GM04503 (cell line): ENCODE data around the gene CD19.
"Not testable (repeated sequence)": the region's sequence is repeated elsewhere in the genome, so short reads cannot be mapped to it uniquely, and the experiment has no call there.

Experiments used
- DNase-seq: peaks from one replicate; pipeline ENCODE4 v3.0.0-alpha.2; 2012; ENCODE audit warnings: low read depth

CD19 gene

DNA sequence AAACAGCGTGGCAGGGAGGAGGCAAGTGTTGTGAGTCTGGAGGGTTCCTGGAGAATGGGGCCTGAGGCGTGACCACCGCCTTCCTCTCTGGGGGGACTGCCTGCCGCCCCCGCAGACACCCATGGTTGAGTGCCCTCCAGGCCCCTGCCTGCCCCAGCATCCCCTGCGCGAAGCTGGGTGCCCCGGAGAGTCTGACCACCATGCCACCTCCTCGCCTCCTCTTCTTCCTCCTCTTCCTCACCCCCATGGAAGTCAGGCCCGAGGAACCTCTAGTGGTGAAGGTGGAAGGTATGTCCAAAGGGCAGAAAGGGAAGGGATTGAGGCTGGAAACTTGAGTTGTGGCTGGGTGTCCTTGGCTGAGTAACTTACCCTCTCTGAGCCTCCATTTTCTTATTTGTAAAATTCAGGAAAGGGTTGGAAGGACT, at the start of gene CD19:
CD19 (plus strand) TSS at position 171 of the 425 bp plus-strand sequence; CDS start at position 201, 30 bp downstream.
- DNase-seq, result no peak

DNA sequence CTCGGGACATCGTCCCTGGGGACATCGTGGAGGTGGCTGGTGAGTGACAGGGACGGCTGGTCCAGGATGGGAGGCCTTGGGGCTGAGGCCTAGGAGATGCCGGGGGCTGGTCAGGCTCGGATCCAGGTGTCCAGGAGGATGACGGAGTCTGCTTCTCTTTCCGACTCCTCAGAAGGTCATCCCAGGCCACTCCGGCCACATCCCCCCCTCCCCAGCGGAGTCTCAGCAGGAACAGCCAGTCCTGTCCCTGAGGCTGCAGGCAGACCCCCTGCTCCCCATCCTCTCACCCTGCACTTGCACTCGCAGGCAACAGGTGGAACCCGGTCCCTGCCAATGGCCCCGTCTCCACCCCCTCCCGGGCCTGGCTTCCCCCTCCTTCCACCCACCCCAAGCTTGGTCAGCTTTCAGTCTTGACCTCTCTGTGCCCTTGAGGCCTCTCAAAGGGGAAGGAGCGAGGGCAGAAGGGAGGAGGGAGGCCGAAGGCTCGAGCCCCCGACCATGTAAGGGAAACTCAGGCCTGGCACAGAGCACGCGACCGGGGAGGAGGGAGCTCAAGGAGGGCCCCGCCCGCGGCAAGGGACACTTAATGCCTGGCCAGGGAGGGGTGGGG, 49.1 kb upstream of the CD19 start:
- DNase-seq, result no peak

DNA sequence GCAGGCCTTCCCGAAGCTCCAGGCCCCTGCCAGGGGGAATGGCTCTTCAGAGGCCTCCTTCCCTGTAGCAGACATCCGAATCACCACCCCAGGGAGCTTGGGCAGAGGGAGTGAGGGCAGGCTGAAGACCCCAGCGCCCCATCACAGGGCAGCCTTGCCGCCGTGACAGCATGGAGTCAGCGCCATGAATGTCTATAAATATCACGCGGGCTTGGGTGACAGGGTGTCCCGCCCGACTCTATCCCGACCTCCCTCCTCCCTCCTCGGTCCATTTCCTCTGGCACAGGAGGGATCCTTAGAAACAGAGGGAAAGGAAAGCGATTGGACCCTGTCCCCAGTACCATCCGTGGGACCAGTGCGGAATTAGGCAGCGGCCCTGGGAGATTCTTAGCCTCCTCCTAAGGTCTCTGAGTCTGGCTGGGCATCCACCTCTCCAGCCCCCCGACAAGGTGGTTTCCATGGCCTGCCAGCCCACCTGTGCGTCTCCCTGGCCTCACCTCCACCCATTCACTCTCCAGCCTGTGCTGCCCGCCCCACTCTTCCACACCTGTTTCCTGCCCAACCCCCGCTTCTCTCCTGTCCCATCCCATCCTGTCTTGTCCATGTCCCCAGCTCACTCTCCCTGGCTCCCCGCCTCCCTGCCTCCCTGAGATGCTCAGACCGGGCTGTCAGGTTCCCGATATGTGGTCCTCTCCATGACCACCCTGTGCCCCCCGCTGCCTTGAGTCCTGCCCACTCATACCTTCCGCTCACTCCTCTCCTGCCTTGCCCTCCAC, 48.4 kb upstream of the CD19 start:
- DNase-seq, result no peak

DNA sequence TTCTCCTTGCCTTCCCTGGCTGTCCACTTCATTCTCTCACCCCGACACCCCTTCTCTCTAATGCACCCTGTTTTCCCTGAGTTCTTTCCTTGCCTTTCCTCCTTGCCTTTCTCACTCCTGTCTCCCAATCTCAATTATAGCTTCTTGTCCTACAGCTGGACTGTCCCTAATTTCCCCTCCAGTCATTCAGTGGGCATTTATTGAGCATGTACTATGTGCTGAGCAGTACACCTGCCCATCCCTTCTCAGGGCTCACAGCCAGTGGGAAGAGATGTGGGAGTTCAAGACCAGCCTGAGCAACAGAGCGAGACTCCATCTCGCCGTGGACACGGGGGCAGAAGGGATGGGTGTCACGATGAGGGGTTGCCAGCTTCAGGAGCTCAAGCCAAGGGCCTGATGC, 47.7 kb upstream of the CD19 start:
- DNase-seq, result no peak

DNA sequence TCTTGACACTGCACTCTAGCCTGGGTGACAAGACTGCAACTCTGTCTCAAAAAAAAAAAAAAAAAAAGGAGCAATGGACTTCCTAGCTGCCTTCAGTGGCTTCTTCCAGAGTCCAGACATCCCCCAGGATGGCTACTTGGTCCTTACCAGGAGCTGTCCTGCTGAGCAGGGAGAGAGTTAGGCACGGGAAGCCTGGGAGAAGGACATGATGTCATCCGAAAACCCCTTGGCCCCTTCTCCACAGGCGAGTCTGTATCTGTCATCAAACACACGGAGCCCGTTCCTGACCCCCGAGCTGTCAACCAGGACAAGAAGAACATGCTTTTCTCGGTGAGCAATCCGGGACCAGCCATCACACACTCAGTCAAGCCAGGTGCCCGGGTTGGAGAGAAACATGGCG, 44.8 kb upstream of the CD19 start:
- no peak for DNase-seq

DNA sequence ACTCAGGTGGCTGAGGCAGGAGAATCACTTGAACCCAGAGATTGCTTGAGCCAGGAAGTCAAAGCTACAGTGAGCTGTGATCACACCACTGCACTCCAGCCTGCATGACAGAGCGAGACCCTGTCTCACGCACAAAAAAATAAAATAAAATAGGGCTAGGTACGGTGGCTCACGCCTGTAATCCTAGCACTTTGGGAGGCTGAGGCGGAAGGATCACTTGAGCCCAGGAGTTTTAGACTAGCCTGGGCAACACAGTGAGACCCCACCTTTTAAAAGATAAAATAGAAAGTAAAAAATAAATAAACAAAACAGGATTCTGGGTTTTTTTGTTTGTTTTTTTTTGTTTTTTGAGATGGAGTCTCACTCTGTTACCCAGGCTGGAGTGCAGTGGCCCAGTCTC, 41.4 kb upstream of the CD19 start:
- DNase-seq, result not testable (repeated sequence)

DNA sequence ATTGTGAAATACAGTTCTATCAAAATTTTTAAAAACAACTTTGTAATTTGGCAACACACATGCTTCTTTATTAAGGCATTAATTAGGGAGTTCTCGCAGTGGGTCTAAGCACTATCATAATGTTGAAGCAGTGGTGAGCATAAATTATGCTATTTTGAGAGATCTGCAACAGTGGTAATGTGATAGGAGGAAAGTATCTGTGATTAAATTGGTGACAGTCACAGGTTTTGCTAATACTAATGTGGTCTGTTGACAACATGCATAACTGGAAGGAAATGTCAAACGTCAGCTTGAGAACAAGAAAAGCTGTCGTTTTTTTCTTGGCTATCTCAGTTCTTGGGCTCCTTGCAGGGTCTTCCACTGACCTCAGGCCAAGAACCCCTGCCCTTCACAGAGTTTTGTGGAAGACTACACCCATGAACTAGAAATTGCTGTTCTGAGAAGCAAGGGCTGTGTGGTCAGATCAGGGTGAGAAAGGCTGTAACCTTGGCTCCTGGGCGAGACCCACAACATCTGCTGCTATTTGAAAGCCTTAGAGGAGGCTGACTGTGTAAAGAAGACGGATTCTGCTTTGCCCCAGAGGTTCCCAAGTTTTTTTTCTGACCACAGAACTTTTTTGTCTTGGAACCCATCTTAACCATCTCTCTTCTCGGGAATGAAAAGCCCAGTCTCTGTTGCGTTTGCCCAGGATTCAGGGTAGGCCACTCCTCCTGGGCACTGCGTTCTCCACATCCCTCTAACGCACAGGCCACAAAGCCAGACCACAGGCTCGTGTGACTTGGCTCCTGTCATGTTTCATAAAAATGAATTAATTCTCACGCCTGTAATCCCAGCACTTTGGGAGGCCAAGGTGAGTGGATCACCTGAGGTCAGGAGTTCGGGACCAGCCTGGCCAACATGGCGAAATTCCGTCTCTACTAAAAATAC, 39.5 kb upstream of the CD19 start:
- no peak for DNase-seq

DNA sequence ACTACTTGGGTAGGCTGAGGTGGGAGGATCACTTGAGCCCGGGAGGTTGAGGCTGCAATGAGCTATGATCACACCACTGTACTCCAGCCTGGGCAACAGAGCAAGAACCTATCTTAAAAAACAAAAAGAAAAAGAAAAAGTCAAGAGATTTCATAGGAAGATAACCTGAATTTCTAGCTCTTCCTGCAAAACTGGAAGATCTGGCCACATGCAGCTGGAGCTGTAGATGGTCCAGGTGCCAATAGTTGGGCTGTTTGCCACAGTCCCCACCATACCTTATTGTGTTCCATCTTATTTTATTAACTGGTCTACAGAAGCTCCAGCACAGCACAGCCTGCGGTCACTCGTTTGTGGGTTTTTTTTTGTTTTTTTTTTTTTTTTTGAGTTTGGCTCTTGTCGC, 38.5 kb upstream of the CD19 start:
- no peak for DNase-seq

DNA sequence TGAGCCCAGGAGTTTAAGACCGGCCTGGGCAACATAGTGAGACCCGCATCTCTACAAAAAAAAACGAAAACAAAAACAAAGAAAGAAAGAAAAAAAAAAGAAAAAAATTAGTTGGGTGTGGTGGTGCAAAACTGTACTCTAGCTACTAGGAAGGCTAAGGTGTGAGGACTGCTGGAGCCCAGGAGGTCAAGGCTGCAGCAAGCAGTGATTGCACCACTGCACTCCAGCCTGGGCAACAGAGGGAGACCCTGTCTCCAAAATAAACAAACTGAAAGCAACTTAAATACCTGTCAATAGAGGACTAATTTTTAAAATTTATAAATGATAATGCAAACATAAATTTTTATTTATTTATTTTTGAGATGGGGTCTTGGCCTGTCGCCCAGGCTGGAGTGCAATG, 36.2 kb upstream of the CD19 start:
- no peak for DNase-seq

DNA sequence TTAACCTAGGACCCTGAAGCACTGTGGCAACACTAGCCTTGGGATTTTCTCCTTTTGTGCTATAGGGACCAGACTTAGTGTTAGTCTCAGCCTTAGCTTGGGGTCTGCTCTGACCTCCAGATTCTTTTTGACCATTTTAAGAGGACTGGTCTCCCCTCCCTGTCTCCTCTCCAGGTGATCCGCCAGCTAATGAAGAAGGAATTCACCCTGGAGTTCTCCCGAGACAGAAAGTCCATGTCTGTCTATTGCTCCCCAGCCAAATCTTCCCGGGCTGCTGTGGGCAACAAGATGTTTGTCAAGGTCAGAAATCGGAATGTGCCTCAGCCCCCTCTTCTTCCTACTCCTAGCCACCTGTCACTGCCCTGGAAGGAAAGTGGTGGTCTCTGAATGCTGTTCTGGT, 33.9 kb upstream of the CD19 start:
- no peak for DNase-seq

DNA sequence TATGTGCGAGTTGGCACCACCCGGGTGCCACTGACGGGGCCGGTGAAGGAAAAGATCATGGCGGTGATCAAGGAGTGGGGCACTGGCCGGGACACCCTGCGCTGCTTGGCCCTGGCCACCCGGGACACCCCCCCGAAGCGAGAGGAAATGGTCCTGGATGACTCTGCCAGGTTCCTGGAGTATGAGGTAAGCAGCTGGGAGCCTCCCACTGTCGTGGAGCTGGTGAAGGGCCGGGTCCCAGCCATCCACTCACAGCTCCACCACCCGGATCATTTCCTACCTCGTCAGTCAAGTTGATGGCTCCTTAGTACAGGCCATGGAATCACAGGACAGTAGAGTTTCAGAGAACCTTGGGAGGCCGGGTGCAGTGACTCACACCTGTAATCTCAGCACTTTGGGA, 33.5 kb upstream of the CD19 start:
- DNase-seq, result no peak

DNA sequence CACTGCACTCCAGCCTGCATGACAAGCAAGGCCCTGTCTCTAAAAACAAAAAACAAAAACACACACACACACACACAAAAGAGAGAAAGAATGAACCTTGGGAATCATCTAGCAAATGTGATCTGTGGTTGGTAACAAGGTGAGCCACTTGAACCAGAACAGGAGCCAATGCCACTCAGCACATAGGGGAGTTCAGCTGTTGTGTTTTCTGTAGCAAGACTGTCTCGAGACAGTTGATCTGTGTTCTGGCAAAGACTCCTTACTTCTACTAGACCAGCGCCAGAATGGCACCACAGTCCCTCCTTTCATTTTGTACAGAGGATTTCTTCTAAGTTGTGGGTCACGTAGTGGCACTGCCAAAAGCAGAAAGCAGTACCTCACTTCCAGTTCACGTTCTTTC, 32.8 kb upstream of the CD19 start:
- no peak for DNase-seq

DNA sequence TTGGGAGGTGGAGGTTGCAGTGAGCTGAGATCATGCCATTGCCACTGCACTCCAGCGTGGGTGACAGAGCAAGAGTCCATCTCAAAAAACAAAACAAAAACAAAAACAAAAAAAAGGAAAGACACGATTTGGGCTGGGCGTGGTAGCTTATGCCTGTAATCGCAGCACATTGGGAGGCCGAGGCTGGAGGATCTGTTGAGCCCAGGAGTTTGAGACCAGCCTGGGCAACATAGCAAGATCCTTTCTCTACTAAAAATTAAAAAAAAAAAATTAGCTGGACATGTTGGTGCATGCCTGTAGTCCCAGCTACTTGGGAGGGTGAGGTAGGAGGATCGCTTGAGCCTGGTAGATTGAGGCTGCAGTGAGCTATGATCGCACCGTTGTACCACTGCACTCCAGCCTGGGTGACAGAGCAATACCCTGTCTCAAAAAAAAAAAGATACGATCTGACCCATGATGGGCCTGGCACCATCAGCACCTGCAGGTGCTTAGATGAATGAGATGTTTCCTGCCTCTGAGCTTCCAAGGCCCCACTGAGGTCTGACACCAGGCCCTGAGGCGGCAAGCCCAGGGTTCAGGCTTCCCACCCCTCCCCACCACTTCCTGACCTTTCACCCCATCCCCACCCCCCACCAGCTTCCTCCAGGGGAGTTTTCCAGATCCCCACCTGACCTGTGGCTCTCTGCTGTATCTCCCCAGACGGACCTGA, 31.7 kb upstream of the CD19 start:
- DNase-seq, result no peak

DNA sequence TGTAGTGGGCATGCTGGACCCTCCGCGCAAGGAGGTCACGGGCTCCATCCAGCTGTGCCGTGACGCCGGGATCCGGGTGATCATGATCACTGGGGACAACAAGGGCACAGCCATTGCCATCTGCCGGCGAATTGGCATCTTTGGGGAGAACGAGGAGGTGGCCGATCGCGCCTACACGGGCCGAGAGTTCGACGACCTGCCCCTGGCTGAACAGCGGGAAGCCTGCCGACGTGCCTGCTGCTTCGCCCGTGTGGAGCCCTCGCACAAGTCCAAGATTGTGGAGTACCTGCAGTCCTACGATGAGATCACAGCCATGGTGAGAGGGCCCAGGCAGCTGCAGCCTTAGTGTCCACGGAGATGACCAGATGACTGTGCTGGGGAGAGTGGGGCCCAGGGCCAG, 31.2 kb upstream of the CD19 start:
- DNase-seq, result no peak

DNA sequence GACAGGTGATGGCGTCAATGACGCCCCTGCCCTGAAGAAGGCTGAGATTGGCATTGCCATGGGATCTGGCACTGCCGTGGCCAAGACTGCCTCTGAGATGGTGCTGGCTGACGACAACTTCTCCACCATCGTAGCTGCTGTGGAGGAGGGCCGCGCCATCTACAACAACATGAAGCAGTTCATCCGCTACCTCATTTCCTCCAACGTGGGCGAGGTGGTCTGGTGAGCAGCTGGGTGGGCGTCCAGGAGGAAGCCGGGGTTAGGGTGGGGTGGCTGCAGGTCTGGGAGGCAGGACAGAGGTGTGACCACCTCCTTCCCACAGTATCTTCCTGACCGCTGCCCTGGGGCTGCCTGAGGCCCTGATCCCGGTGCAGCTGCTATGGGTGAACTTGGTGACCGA, 29.9 kb upstream of the CD19 start:
- no peak for DNase-seq

DNA sequence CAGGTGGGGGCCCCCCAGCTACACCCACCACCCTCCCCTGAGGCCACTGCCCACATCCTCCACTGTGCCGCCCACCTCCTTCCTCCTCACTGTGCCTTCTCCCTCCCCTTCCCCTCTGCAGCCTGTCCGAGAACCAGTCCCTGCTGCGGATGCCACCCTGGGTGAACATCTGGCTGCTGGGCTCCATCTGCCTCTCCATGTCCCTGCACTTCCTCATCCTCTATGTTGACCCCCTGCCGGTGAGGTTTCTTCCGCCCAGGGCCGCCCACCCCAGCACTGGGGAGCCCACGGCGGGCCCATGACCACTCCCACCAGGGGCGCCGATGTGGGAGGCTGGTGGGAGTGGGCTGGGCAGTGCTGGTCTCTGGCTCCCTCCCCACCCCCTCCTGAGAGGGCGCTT, 28.9 kb upstream of the CD19 start:
- DNase-seq, result no peak

DNA sequence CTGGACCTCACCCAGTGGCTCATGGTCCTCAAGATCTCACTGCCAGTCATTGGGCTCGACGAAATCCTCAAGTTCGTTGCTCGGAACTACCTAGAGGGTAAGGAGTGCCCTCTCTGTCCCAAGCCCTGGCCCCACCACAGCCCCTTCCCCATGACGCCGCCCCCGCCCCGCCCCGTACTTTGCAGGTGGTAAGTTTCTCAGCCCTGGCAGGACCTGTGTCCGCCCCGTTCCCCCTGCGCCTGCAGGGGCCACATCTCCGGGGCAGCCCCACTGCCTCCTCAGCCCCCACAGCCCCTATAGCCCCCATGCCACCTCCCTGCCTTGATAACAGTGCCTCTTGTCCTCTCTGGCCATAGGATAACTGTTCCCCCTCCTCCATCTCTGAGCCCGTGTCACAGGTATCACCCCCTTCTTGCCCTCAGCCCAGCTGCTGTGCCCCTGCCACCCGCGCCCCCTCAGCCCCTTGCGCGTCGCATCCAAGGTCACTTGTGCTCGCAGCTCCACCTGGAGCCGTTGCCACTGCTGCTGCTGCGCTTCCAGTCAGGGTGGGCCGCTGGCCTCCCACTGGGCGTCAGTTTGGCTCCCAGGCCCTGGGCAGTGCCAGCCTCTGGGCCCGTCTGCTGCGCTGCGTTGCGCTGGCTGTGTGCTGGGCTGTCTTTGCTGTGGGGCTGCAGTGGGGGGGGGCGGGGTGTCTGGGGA, 28.3 kb upstream of the CD19 start:
- DNase-seq, result no peak

DNA sequence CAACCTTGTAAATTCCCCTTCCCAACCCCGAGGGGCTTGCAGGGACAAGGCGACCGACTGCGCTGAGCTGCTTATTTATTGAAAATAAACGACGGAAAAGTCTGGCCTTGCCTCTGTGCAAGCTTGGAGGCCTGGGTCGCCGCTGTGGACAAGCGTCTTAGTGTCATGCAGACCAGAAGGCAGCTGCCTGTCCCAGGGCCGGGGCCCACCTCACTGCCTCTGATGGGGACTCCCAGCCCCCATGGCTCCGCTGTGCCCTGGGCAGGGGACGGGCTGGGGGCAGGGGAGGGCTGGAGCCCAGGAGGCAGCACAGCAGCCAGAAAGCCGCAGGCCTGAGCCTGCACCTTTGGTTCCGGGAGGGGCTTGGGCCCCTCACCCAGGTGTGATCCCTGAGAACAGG, 27.4 kb upstream of the CD19 start:
- DNase-seq, result no peak

DNA sequence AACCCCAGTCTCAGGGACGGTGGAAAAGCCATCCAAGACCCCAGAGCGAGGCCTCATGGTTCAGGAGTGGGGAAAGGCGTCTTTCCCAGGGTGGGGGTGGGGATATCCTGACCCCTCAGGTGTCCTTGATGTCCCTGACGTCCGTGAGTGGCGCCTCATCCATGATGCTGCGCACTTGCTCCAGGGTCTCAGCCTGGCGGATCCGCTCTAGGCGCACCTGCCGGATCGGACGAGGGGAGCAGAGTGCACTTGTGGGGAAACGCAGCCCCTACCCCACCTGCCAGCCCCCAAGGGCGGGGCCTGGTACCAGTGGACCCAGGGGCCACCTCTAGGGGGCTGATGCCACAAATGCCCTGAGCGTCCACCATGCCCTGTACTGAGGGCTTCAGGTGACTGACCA, 26.9 kb upstream of the CD19 start:
- no peak for DNase-seq

DNA sequence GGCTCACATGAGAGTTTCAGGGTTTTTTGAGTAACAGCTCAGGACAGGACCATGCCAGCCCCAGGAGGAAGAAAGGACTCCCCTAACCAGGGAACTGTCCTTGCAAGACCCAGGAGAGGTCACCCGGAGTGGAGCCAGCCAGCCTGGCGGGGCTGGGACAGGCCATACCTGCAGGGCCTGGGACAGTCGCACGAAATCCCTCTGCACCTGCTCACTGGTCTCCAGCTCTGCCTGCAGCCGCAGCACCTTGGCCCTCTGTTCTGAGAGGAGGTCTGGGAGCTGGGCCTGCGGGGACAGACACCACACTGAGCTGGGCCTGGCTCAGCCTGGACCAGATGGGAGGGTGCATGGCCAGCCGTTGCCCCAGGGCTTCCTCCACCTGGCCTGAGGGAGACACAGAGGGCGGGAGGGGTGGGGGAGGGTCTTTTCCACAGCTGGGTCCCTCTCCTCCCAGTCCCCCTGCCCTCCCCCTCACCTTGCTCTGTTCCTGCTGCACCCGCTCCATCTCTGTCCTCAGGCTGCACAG, 26.5 kb upstream of the CD19 start:
- DNase-seq, result no peak

DNA sequence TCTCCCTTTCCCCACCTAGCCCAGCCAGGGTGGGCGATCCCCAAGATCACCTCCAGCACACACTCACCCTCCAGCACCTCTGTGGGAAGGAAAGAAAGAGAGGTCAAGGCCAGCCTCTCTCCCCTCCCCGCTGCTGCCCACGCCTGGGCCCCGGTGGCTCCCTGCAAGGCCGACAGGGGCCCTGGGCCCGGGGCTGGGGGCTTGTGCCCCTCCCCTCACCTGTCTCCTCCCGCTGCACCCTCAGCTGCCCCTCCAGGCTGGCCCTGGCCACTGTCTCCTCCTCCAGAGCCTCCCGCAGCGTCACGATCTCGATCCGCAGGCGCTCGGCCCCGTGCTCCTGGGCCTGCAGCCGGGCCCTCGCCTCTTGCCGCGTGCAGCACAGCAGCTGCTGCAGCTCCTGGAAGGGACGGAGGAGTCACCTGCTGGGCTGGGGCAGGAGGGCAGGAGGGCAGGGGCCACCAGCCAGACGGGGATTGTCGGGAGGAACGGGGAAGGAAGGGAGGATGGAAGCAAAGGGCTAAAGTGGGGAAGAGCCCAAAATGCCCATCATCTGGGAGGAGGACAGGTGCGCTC, 25.9 kb upstream of the CD19 start:
- DNase-seq, result no peak
